Measurements from ENCODE around the gene OR7C1.

DNA sequence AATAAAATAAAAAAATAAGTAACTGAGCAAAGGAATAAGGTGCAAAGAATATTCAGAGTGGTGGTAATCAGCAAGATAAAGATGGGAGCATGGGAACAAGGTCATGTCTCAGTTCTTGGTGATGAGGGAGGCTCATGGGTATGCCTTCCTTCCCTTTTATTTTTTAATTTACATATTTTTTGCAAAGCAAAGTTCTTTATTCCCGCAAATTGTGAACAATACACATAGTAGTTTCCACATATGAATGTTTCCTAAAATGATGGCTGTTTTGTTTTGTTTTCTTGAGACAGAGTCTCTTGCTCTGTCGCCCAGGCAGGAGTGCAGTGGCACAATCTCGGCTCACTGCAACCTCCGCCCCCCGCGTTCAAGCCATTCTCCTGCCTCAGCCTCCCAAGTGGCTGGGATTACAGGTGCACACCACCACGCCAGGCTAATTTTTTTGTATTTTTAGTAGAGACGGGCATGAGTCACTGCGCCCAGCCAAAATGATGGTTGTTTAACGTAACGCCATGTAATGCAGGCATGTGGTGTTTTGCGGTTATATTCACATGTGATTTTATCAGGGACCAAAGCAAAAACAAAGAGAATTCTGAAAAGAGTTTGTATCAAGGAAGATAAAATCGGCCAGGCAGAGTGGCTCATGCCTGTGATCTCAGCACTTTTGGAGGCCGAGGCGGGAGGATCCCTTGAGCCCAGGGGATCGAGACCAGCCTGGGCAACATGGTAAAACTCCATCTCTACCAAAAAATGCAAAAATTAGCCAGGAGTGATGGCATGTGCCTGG is 52.2 kb downstream of the OR7C1 start:
- TF ChIP-seq, protein P1, sequence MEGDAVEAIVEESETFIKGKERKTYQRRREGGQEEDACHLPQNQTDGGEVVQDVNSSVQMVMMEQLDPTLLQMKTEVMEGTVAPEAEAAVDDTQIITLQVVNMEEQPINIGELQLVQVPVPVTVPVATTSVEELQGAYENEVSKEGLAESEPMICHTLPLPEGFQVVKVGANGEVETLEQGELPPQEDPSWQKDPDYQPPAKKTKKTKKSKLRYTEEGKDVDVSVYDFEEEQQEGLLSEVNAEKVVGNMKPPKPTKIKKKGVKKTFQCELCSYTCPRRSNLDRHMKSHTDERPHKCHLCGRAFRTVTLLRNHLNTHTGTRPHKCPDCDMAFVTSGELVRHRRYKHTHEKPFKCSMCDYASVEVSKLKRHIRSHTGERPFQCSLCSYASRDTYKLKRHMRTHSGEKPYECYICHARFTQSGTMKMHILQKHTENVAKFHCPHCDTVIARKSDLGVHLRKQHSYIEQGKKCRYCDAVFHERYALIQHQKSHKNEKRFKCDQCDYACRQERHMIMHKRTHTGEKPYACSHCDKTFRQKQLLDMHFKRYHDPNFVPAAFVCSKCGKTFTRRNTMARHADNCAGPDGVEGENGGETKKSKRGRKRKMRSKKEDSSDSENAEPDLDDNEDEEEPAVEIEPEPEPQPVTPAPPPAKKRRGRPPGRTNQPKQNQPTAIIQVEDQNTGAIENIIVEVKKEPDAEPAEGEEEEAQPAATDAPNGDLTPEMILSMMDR (IDR thresholded peaks at IDR 0.05), result no peak
- TF ChIP-seq EP300 (IDR thresholded peaks at IDR 0.05), result no peak
- TF ChIP-seq POLR2A (IDR thresholded peaks at IDR 0.05; ENCODE audit: low read depth), result no peak

Measured in esophagus muscularis mucosa (tissue), 4 donors.